Ascending aorta (tissue), 2 donors: Measurements from ENCODE around the gene RAET1G. TPM values are rescaled to one million over a fixed set of nuclear protein-coding genes. Genes with fewer than 3 reads are reported as not detected.

Experiments used
- DNase-seq, 2 donors: peaks; one replicate each; pipeline ENCODE4 v3.0.0-alpha.2; 2019; ENCODE audit warnings: low spot score in 2 of 2
- H3K27ac ChIP-seq, 2 donors: fragments of 200-600 bp; sonication (generic); one replicate each; pipeline ENCODE4 v1.5.1; 2016 to 2017; ENCODE audit warnings: mild to moderate bottlenecking in 1 of 2
- H3K27me3 ChIP-seq: fragments of 200-600 bp; sonication (generic); one replicate; pipeline ENCODE4 v1.5.1; 2017
- H3K36me3 ChIP-seq, 2 donors: fragments of 200-600 bp; sonication (generic); one replicate each; pipeline ENCODE4 v1.5.1; 2016
- H3K4me1 ChIP-seq, 2 donors: fragments of 200-600 bp; sonication (generic); one replicate each; pipeline ENCODE4 v1.5.1; 2016 to 2017; ENCODE audit warnings: mild to moderate bottlenecking in 1 of 2
- H3K4me3 ChIP-seq, 2 donors: fragments of 200-600 bp; sonication (generic); one replicate each; pipeline ENCODE4 v1.5.1; 2016 to 2017; ENCODE audit warnings: mild to moderate bottlenecking in 1 of 2
- H3K9me3 ChIP-seq, 2 donors: fragments of 200-600 bp; sonication (generic); one replicate each; pipeline ENCODE4 v1.5.1; 2016
- intact Hi-C: fragments of 100-400 bp; cut with DNase I; formaldehyde crosslinking; loops from one replicate; pipeline ENCODE4 v1.15.1; 2023
- total RNA-seq: library from RNA; depleted of rRNA; stranded (reverse); fragments of >200 nt; gene quantifications from one replicate; pipeline ENCODE4 v1.1.0, GENCODE V29; 2016
- TF ChIP-seq, protein P1 (sequence below), 3 experiments: fragments of 200-600 bp in 2 of 3; fragments of 450-650 bp in 1 of 3; sonication (generic) in 2 of 3; IDR thresholded peaks; one replicate each; pipeline ENCODE4 v1.5.1; 2016 to 2019; ENCODE audit warnings: antibody characterized with exemption in 3 of 3, mild to moderate bottlenecking in 1 of 3, moderate library complexity in 1 of 3

RAET1G gene
- total RNA-seq, 1 donor from 2014 or later: not detected

DNA sequence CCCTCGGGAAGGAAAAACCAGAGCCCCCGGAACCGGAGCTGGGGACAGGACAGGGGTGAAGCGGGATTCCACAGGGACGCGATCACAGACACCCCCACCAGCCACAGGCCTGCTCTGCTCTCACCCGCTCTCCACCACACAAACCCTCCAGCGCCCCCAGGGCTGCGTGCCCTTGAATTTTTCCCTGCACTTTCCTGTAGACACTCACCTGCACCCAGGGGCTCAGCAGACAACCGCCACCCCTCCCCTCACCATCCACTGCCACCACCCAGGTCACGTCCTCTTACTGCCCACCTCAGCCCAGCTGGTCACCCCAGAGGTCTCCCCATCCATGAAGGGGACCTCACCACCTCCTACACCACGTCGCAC lies 19.5 kb upstream of the RAET1G start:
- no peaks in the 10 kb centered on the region for H3K36me3 ChIP-seq
- peak in 1 of 2 donors; percentile 62 for DNase-seq
- peaks cover 0 to 21% of the 10 kb centered on the region in 2 donors for H3K4me1 ChIP-seq
- intact Hi-C loops: loop anchor here (5.0 kb wide), 1 partner anchor 125 kb away; the partner anchor contains the start of gene ULBP3
- TF ChIP-seq, protein P1, sequence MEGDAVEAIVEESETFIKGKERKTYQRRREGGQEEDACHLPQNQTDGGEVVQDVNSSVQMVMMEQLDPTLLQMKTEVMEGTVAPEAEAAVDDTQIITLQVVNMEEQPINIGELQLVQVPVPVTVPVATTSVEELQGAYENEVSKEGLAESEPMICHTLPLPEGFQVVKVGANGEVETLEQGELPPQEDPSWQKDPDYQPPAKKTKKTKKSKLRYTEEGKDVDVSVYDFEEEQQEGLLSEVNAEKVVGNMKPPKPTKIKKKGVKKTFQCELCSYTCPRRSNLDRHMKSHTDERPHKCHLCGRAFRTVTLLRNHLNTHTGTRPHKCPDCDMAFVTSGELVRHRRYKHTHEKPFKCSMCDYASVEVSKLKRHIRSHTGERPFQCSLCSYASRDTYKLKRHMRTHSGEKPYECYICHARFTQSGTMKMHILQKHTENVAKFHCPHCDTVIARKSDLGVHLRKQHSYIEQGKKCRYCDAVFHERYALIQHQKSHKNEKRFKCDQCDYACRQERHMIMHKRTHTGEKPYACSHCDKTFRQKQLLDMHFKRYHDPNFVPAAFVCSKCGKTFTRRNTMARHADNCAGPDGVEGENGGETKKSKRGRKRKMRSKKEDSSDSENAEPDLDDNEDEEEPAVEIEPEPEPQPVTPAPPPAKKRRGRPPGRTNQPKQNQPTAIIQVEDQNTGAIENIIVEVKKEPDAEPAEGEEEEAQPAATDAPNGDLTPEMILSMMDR (IDR thresholded peaks at IDR 0.05): no peak
- peak overlapping the region; percentile 47 to 65 for H3K4me3 ChIP-seq
- H3K27me3 ChIP-seq: peaks cover 21% of the 10 kb centered on the region
- H3K27ac ChIP-seq: no peak overlapping the region
- no peaks in the 10 kb centered on the region for H3K9me3 ChIP-seq

DNA sequence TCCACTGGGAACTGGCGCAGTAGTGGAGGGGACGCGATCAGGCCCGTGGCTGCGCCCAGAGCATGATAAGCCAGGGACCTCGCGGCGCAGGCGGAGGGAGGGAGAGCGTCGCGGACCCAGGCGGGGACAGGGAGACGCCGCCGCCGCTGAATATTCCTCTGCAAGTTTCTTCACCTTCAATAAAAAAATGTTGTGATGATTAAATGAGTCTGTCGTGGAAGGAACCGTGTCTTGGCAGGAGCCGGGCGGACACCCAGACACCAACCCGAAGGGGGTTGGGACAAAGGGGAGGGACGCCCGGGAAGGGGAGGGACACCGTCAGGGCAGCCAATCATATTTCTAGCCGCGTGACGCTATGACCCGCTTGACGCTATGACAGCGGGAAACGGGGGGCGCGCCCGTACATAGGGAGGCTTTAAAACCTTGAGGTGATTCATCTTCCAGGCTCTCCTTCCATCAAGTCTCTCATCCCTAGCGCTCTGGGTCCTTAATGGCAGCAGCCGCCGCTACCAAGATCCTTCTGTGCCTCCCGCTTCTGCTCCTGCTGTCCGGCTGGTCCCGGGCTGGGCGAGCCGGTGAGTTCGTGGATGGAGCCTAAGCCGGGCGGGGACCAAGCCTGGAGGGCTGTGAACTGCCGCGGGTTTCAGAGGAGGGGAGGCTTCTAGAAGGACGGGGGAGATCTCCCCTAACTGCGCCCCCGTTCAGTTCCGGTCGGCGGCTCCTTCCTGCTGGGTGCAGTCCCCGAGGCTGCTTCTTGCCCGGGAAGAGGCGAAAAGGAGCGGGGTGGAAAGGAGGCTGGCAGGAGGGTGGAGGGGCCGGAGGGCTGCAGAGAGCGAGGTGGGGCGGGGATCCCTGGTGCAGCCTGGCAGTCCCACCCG lies 18.9 kb upstream of the RAET1G start, which contains the start of gene ULBP2:
TSS of gene ULBP2 (plus strand) at position 432 of the 878 bp plus-strand sequence. CDS start at position 491, 59 bp downstream.
- H3K27ac ChIP-seq: no peak within 1 kb of the TSS
- intact Hi-C loops: loop anchor here (5.0 kb wide), 1 partner anchor 125 kb away; the partner anchor contains the start of gene ULBP3
- peaks cover 28% of the 10 kb centered on the region for H3K27me3 ChIP-seq
- TF ChIP-seq, protein P1 (IDR thresholded peaks at IDR 0.05): no peak
- peak; percentile 74 to 93 for DNase-seq
- peak within 1 kb of the TSS; percentile 47 to 65 for H3K4me3 ChIP-seq
- no peaks in the 10 kb centered on the region for H3K9me3 ChIP-seq
- peaks cover 0 to 21% of the 10 kb centered on the region in 2 donors for H3K4me1 ChIP-seq
- H3K36me3 ChIP-seq: no peaks in the 10 kb centered on the region

DNA sequence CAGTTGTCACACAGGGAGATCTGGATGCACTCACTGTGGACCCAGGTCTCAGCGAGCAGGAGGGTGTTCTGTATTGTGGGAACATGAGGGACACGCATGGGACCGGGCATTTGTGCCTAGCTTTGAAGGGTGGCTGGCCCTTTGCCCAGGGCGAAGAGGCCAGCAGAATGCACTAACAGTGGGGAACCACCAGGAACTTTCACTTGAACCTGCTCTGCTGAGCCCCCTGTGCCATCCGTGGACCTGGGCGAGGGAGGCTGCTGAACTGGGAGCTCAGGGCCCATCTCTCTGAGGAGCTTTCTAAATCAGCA lies 17.7 kb upstream of the RAET1G start:
- peaks cover 0 to 21% of the 10 kb centered on the region in 2 donors for H3K4me1 ChIP-seq
- H3K4me3 ChIP-seq: no peak overlapping the region
- H3K27me3 ChIP-seq: peaks cover 28% of the 10 kb centered on the region
- H3K9me3 ChIP-seq: no peaks in the 10 kb centered on the region
- H3K27ac ChIP-seq: no peak overlapping the region
- H3K36me3 ChIP-seq: no peaks in the 10 kb centered on the region
- DNase-seq: peak in 1 of 2 donors; percentile 57
- intact Hi-C loops: loop anchor here (5.0 kb wide), 1 partner anchor 127 kb away; the partner anchor contains the start of gene ULBP3
- TF ChIP-seq, protein P1 (IDR thresholded peaks at IDR 0.05): no peak

DNA sequence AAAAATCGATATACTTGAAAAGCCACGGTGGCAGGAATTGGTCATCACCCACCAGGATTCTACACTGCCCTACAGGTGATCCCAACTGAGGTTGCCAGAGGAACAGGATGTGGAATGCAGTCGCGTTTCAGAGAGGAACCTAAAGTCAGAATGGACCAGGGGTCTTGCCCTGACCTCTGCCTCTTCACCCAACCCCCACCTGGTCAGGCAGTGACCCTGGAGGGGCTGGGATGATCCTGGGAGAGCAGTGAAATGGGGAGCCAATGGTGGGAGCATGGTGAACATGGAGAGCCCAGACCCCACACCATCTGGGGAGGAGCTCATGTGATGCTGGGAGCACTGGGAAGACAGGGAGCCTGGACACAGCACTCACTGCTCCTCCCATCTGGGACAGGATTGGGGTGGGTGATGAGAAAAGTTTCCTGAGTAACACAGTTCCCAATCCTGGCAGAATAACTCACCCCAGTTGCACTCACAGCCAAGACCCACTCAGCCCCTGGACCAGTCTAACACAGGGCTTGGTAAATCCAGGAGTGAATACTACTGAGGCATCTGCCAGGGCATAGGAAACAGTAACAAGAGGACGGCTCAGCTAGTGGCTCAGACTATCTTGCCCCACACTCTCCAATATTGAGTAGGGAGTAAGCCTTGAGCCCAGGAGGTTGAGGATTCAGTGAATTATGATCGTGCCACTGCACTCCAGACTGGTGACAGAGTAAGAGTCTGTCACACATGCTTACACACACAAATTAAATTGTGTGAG lies 17.2 kb upstream of the RAET1G start:
- Histone ChIP-seq H3K9me3 (no peaks in the 10 kb centered on the region), H3K4me3 (no peak overlapping the region), H3K4me1 (peaks cover 0 to 21% of the 10 kb centered on the region in 2 donors), H3K27me3 (peaks cover 28% of the 10 kb centered on the region), H3K36me3 (no peaks in the 10 kb centered on the region), H3K27ac (no peak overlapping the region)
- TF ChIP-seq, protein P1 (IDR thresholded peaks at IDR 0.05): no peak
- DNase-seq: peak in 1 of 2 donors; percentile 51
- intact Hi-C loops: loop anchor here (5.0 kb wide), 1 partner anchor 127 kb away; the partner anchor contains the start of gene ULBP3

DNA sequence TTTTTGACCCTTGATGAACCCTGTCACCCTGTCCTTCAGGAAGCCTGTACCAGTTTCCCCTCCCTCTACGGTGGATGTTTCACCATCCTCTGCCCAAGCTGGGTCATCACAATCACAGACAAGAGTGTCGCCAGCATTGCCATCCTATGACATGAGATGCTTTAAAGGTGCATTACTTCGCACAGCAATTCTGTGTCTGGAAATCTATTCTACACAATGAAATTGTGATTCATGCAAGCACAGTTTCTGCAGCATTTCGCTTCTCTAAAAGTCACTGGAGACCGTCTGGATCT lies 16.4 kb upstream of the RAET1G start:
- Histone ChIP-seq H3K36me3 (no peaks in the 10 kb centered on the region), H3K4me3 (no peak overlapping the region), H3K9me3 (no peaks in the 10 kb centered on the region), H3K27ac (no peak overlapping the region), H3K27me3 (peaks cover 28% of the 10 kb centered on the region), H3K4me1 (peaks cover 0 to 21% of the 10 kb centered on the region in 2 donors)
- TF ChIP-seq, protein P1 (IDR thresholded peaks at IDR 0.05): no peak
- DNase-seq: peak in 1 of 2 donors; percentile 27
- intact Hi-C loops: no loop called here
